WTC11 (cell line): ENCODE measurements around the gene DOP1B.

ENCODE experiments used
- CTCF ChIP-seq: fragments of 200-600 bp; IDR thresholded peaks from 2 replicates; pipeline ENCODE4 v1.8.0; 2022; ENCODE audit warnings: antibody characterized with exemption
- ELF4 ChIP-seq: sonication (generic); formaldehyde crosslinking; IDR thresholded peaks from 2 replicates; pipeline ENCODE4 v1.8.1; 2022; ENCODE audit warnings: low read depth, mild to moderate bottlenecking, moderate library complexity, missing genetic modification reagents
- ESRRA ChIP-seq: sonication (generic); formaldehyde crosslinking; IDR thresholded peaks from 2 replicates; pipeline ENCODE4 v1.8.1; 2022; ENCODE audit warnings: mild to moderate bottlenecking, missing genetic modification reagents, borderline replicate concordance
- FOXK1 ChIP-seq: sonication (generic); formaldehyde crosslinking; IDR thresholded peaks from 2 replicates; pipeline ENCODE4 v1.8.0; 2022; ENCODE audit warnings: mild to moderate bottlenecking, moderate library complexity, missing genetic modification reagents
- JUN ChIP-seq: sonication (generic); formaldehyde crosslinking; IDR thresholded peaks from 2 replicates; pipeline ENCODE4 v1.8.0; 2023; ENCODE audit warnings: mild to moderate bottlenecking, missing genetic modification reagents
- MYBL2 ChIP-seq: sonication (generic); formaldehyde crosslinking; IDR thresholded peaks from 2 replicates; pipeline ENCODE4 v1.8.1; 2023; ENCODE audit warnings: mild to moderate bottlenecking, moderate library complexity, missing genetic modification reagents
- NFE2L1 ChIP-seq: sonication (generic); formaldehyde crosslinking; IDR thresholded peaks from 2 replicates; pipeline ENCODE4 v1.8.1; 2023; ENCODE audit warnings: missing genetic modification reagents
- NR2C2 ChIP-seq: sonication (generic); formaldehyde crosslinking; IDR thresholded peaks from 2 replicates; pipeline ENCODE4 v1.8.0; 2022; ENCODE audit warnings: mild to moderate bottlenecking, missing genetic modification reagents
- RELA ChIP-seq: sonication (generic); formaldehyde crosslinking; IDR thresholded peaks from 2 replicates; pipeline ENCODE4 v1.8.1; 2022; ENCODE audit warnings: missing genetic modification reagents, mild to moderate bottlenecking, borderline replicate concordance
- RORB ChIP-seq: fragments of 250-450 bp; sonication (Bioruptor Pico); IDR thresholded peaks from 2 replicates; pipeline ENCODE4 v1.9.0; 2021; ENCODE audit warnings: mild to moderate bottlenecking
- TP53 ChIP-seq: sonication (generic); formaldehyde crosslinking; IDR thresholded peaks from 2 replicates; pipeline ENCODE4 v1.8.1; 2023; ENCODE audit warnings: mild to moderate bottlenecking, missing genetic modification reagents
- TF ChIP-seq, protein P1 (sequence below): sonication (generic); formaldehyde crosslinking; IDR thresholded peaks from 2 replicates; pipeline ENCODE4 v1.8.0; 2022; ENCODE audit warnings: mild to moderate bottlenecking, missing genetic modification reagents

DNA sequence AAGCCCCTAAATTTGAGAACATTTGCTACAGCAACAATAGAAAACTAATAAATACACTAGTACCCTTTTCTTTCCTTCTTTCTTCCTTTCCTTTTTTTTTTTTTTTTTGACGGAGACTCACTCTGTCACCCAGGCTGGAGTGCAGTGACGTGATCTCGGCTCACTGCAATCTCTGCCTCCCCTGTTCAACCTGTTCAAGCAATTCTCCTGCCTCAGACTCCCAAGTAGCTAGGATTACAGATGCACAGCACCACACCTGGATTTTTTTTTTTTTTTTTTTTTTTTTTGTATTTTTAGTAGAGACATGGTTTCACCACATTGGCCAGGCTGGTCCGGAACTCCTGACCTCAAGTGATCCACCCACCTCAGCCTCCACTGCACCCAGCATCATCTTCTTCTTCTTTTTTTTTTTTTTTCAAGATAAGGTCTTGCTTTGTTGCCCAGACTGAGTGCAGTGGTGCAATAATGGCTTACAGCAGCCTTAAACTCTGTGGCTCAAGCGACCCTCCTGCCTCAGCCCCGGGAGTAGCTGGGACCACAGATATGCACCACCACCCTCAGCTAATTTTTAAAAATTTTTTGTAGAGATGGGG, 41.4 kb upstream of the DOP1B start:
- no peak for TF ChIP-seq ELF4 (CRISPR knock-in tag)
- TF ChIP-seq MYBL2 (CRISPR knock-in tag): no peak
- TF ChIP-seq RELA (CRISPR knock-in tag): no peak
- TF ChIP-seq FOXK1: no peak
- TF ChIP-seq CTCF: no peak
- TF ChIP-seq RORB (CRISPR knock-in tag): no peak
- TF ChIP-seq ESRRA (CRISPR knock-in tag): no peak
- TF ChIP-seq TP53 (CRISPR knock-in tag): no peak
- no peak for TF ChIP-seq NR2C2 (CRISPR knock-in tag)
- TF ChIP-seq, protein P1, sequence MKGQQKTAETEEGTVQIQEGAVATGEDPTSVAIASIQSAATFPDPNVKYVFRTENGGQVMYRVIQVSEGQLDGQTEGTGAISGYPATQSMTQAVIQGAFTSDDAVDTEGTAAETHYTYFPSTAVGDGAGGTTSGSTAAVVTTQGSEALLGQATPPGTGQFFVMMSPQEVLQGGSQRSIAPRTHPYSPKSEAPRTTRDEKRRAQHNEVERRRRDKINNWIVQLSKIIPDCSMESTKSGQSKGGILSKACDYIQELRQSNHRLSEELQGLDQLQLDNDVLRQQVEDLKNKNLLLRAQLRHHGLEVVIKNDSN (CRISPR knock-in tag): no peak
- TF ChIP-seq NFE2L1 (CRISPR knock-in tag): no peak
- TF ChIP-seq JUN (CRISPR knock-in tag): no peak
